Uterus (tissue), 4 donors: Measurements from ENCODE around the gene HLA-DRA. TPM values are rescaled to one million over a fixed set of nuclear protein-coding genes. Genes with fewer than 3 reads are reported as not detected.

Experiments used
- DNase-seq, 2 donors: peaks; one replicate each; pipeline ENCODE4 v3.0.0-alpha.2; 2019 to 2020
- H3K27ac ChIP-seq, 2 donors: fragments of 200-600 bp; sonication (generic); 1 replicate in 1 of 2; 2 replicates in 1 of 2; pipeline ENCODE4 v1.5.1; 2016 to 2018
- H3K27me3 ChIP-seq, 2 donors: fragments of 200-600 bp; sonication (generic); one replicate each; pipeline ENCODE4 v1.5.1; 2018 to 2019; ENCODE audit warnings: control low read depth in 1 of 2
- H3K36me3 ChIP-seq, 2 donors: fragments of 200-600 bp; sonication (generic); one replicate each; pipeline ENCODE4 v1.5.1; 2019; ENCODE audit warnings: control low read depth in 1 of 2
- H3K4me1 ChIP-seq, 2 donors: fragments of 200-600 bp; sonication (generic); one replicate each; pipeline ENCODE4 v1.5.1; 2018 to 2019; ENCODE audit warnings: control low read depth in 1 of 2
- H3K4me3 ChIP-seq, 2 donors: fragments of 200-600 bp; sonication (generic); 1 replicate in 1 of 2; 2 replicates in 1 of 2; pipeline ENCODE4 v1.5.1; 2018 to 2019; ENCODE audit warnings: mild to moderate bottlenecking in 1 of 2
- H3K9me3 ChIP-seq, 2 donors: fragments of 200-600 bp; sonication (generic); one replicate each; pipeline ENCODE4 v1.5.1; 2019; ENCODE audit warnings: control low read depth in 1 of 2
- CTCF ChIP-seq, 4 experiments: fragments of 200-600 bp in 2 of 4; fragments of 450-650 bp in 2 of 4; sonication (generic) in 2 of 4; IDR thresholded peaks; one replicate each; pipeline ENCODE4 v1.5.1; 2016 to 2019; ENCODE audit warnings: antibody characterized with exemption in 4 of 4, mild to moderate bottlenecking in 2 of 4, moderate library complexity in 1 of 4
- POLR2A ChIP-seq, 2 donors: fragments of 450-650 bp; IDR thresholded peaks; one replicate each; pipeline ENCODE4 v1.6.1; 2016; ENCODE audit warnings: antibody characterized with exemption in 2 of 2, mild to moderate bottlenecking in 1 of 2, moderate library complexity in 1 of 2
- intact Hi-C: fragments of 100-400 bp; cut with DNase I; formaldehyde crosslinking; loops from one replicate; pipeline ENCODE4 v1.15.1; 2023; ENCODE audit warnings: low total_unique reads
- total RNA-seq, 4 donors: library from RNA; depleted of rRNA in 3 of 4; stranded (reverse); fragments of >200 nt in 3 of 4; gene quantifications; one replicate each; pipeline versions ENCODE4 v1.1.0 to v1.2.4, GENCODE V29; 2014 to 2023
- donor health status: DM: yes; HTN: yes; CAD: no.

The HLA-DRA gene
- total RNA-seq, 4 donors from 2014 or later = 130 to 356 (median 227) TPM

- DNase-seq = no peak
- intact Hi-C loops = no loop called here
- H3K36me3 ChIP-seq = no peaks in the 10 kb centered on the region
- H3K4me1 ChIP-seq = no peaks in the 10 kb centered on the region
- TF ChIP-seq CTCF (IDR thresholded peaks at IDR 0.05) = no peak
- TF ChIP-seq POLR2A (IDR thresholded peaks at IDR 0.05) = no peak
- H3K9me3 ChIP-seq = no peaks in the 10 kb centered on the region
- no peaks in the 10 kb centered on the region for H3K27me3 ChIP-seq
- no peak overlapping the region for H3K4me3 ChIP-seq
- H3K27ac ChIP-seq = peak overlapping the region in 1 of 2 donors; percentile 79
These were observed 548 bp upstream of the HLA-DRA start for GRCh38 chr6:32439139-32439538.

GRCh38 chr6:32442243-32442667 is 2.6 kb downstream of the HLA-DRA start:
- H3K27me3 ChIP-seq = no peaks in the 10 kb centered on the region
- H3K4me1 ChIP-seq = no peaks in the 10 kb centered on the region
- H3K36me3 ChIP-seq = no peaks in the 10 kb centered on the region
- H3K9me3 ChIP-seq = no peaks in the 10 kb centered on the region
- TF ChIP-seq POLR2A (IDR thresholded peaks at IDR 0.05) = no peak
- TF ChIP-seq CTCF (IDR thresholded peaks at IDR 0.05) = no peak
- intact Hi-C loops = no loop called here
- no peak for DNase-seq
- H3K27ac ChIP-seq = no peak overlapping the region
- no peak overlapping the region for H3K4me3 ChIP-seq

GRCh38 chr6:32442977-32443552 is 3.4 kb downstream of the HLA-DRA start:
- Histone ChIP-seq H3K27me3 (no peaks in the 10 kb centered on the region), H3K4me3 (no peak overlapping the region), H3K4me1 (no peaks in the 10 kb centered on the region), H3K27ac (no peak overlapping the region), H3K9me3 (no peaks in the 10 kb centered on the region), H3K36me3 (no peaks in the 10 kb centered on the region)
- no peak for TF ChIP-seq CTCF (IDR thresholded peaks at IDR 0.05)
- TF ChIP-seq POLR2A (IDR thresholded peaks at IDR 0.05) = no peak
- no peak for DNase-seq
- intact Hi-C loops = no loop called here

GRCh38 chr6:32444433-32444832 is 4.7 kb downstream of the HLA-DRA start:
- Histone ChIP-seq H3K36me3 (no peaks in the 10 kb centered on the region), H3K27ac (no peak overlapping the region), H3K4me1 (no peaks in the 10 kb centered on the region), H3K9me3 (no peaks in the 10 kb centered on the region), H3K27me3 (no peaks in the 10 kb centered on the region), H3K4me3 (no peak overlapping the region)
- intact Hi-C loops = no loop called here
- no peak for DNase-seq
- no peak for TF ChIP-seq CTCF (IDR thresholded peaks at IDR 0.05)
- no peak for TF ChIP-seq POLR2A (IDR thresholded peaks at IDR 0.05)

GRCh38 chr6:32445321-32445854 is 5.7 kb downstream of the HLA-DRA start:
- DNase-seq = no peak
- H3K27me3 ChIP-seq = no peaks in the 10 kb centered on the region
- H3K27ac ChIP-seq = no peak overlapping the region
- intact Hi-C loops = no loop called here
- no peaks in the 10 kb centered on the region for H3K36me3 ChIP-seq
- no peaks in the 10 kb centered on the region for H3K9me3 ChIP-seq
- no peak overlapping the region for H3K4me3 ChIP-seq
- H3K4me1 ChIP-seq = no peaks in the 10 kb centered on the region
- TF ChIP-seq CTCF (IDR thresholded peaks at IDR 0.05) (no peak), POLR2A (IDR thresholded peaks at IDR 0.05) (no peak)
